ENCODE data around the gene DSCAM.

DSCAM gene

DNA sequence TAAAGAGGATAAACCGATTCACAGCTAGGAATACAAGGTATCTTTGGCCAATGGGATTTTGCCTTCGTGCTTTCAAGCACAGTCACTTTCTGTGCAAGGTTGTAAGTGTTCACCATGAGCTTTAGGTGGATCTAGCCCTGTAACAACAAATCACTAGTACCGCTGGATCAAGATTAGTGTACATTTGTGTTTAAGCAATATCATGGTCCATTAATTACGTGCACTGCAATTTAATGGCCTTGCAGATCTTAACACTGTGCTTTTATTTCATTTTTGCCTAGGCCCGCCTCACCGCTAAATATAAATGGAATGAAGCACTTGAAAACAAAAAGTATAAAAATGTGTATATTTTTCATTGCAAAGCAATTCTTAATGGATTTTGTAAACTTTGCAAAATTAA, 461.1 kb downstream of the DSCAM start:
- no peak for TF ChIP-seq POLR2AphosphoS5 (IDR thresholded peaks at IDR 0.05; ENCODE audit: low read depth)
- TF ChIP-seq, protein P1, sequence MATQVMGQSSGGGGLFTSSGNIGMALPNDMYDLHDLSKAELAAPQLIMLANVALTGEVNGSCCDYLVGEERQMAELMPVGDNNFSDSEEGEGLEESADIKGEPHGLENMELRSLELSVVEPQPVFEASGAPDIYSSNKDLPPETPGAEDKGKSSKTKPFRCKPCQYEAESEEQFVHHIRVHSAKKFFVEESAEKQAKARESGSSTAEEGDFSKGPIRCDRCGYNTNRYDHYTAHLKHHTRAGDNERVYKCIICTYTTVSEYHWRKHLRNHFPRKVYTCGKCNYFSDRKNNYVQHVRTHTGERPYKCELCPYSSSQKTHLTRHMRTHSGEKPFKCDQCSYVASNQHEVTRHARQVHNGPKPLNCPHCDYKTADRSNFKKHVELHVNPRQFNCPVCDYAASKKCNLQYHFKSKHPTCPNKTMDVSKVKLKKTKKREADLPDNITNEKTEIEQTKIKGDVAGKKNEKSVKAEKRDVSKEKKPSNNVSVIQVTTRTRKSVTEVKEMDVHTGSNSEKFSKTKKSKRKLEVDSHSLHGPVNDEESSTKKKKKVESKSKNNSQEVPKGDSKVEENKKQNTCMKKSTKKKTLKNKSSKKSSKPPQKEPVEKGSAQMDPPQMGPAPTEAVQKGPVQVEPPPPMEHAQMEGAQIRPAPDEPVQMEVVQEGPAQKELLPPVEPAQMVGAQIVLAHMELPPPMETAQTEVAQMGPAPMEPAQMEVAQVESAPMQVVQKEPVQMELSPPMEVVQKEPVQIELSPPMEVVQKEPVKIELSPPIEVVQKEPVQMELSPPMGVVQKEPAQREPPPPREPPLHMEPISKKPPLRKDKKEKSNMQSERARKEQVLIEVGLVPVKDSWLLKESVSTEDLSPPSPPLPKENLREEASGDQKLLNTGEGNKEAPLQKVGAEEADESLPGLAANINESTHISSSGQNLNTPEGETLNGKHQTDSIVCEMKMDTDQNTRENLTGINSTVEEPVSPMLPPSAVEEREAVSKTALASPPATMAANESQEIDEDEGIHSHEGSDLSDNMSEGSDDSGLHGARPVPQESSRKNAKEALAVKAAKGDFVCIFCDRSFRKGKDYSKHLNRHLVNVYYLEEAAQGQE (IDR thresholded peaks at IDR 0.05; ENCODE audit: insufficient replicate concordance, low read depth): no peak
- TF ChIP-seq GABPA (IDR thresholded peaks at IDR 0.05; ENCODE audit: low read depth): no peak
- TF ChIP-seq SPI1 (IDR thresholded peaks at IDR 0.05; ENCODE audit: borderline replicate concordance, low read depth): no peak
- TF ChIP-seq, protein P2, sequence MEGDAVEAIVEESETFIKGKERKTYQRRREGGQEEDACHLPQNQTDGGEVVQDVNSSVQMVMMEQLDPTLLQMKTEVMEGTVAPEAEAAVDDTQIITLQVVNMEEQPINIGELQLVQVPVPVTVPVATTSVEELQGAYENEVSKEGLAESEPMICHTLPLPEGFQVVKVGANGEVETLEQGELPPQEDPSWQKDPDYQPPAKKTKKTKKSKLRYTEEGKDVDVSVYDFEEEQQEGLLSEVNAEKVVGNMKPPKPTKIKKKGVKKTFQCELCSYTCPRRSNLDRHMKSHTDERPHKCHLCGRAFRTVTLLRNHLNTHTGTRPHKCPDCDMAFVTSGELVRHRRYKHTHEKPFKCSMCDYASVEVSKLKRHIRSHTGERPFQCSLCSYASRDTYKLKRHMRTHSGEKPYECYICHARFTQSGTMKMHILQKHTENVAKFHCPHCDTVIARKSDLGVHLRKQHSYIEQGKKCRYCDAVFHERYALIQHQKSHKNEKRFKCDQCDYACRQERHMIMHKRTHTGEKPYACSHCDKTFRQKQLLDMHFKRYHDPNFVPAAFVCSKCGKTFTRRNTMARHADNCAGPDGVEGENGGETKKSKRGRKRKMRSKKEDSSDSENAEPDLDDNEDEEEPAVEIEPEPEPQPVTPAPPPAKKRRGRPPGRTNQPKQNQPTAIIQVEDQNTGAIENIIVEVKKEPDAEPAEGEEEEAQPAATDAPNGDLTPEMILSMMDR (IDR thresholded peaks at IDR 0.05; ENCODE audit: insufficient read depth, low read length): no peak
- Histone ChIP-seq H3K27me3 (ENCODE audit: insufficient read depth, poor library complexity, severe bottlenecking) (peaks cover 5% of the 10 kb centered on the region), H3K27ac (replicated peaks) (no peak overlapping the region), H3K4me3 (replicated peaks; ENCODE audit: insufficient read depth, low read length) (no peak overlapping the region)
- DNase-seq (ENCODE audit: low read depth in 1 of 2, low spot score in 1 of 2): no peak

DNA sequence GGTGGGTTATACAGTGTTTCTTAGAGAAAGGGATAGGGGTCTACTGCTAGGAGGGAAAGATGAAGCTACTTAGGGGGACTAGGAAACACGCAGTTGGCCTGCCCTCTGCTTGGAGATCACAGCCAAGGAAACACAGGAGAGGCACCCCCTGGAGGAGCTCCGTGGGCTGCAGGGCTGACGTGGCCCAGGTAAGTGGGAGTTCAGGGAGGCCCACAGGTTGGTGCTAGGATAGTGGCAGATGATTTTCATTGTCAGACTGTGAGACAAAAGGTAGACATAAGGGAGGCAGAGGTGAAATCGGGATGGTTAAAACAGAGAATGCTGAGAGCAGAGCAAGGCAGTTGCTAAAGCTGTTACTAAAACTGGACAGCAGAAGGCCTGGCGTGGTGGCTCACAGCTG, 463.0 kb downstream of the DSCAM start:
- DNase-seq (ENCODE audit: low read depth in 1 of 2, low spot score in 1 of 2): no peak
- no peak overlapping the region for H3K4me3 ChIP-seq (replicated peaks; ENCODE audit: insufficient read depth, low read length)
- H3K27ac ChIP-seq (replicated peaks): no peak overlapping the region
- H3K27me3 ChIP-seq (ENCODE audit: insufficient read depth, poor library complexity, severe bottlenecking): peaks cover 5% of the 10 kb centered on the region
- no peak for TF ChIP-seq GABPA (IDR thresholded peaks at IDR 0.05; ENCODE audit: low read depth)

DNA sequence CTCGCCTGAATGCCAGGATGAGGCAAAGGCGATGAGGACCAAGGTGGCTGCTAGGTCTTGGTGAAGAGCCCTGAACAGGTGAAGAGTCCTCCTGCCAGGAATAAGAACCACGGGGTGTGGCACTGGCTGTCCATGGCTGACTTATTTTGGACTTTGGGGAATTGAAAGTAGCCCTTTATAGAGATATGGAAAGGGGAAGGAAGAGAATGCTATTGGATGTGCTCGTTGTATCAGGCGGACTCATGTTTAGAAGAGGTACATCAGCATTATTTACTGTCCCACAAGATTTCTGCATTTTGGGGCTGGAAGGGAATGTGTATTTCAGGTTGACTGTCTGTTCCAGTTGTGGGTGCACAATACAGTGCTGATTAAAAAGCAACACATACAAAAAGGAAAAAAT, 465.8 kb downstream of the DSCAM start:
- H3K27me3 ChIP-seq (ENCODE audit: insufficient read depth, poor library complexity, severe bottlenecking): no peaks in the 10 kb centered on the region
- no peak overlapping the region for H3K4me3 ChIP-seq (replicated peaks; ENCODE audit: insufficient read depth, low read length)
- no peak for DNase-seq (ENCODE audit: low read depth in 1 of 2, low spot score in 1 of 2)
- TF ChIP-seq SPI1 (IDR thresholded peaks at IDR 0.05; ENCODE audit: borderline replicate concordance, low read depth): no peak
- TF ChIP-seq, protein P2 (IDR thresholded peaks at IDR 0.05; ENCODE audit: insufficient read depth, low read length): no peak
- TF ChIP-seq, protein P1 (IDR thresholded peaks at IDR 0.05; ENCODE audit: insufficient replicate concordance, low read depth): no peak
- no peak for TF ChIP-seq POLR2AphosphoS5 (IDR thresholded peaks at IDR 0.05; ENCODE audit: low read depth)
- TF ChIP-seq GABPA (IDR thresholded peaks at IDR 0.05; ENCODE audit: low read depth): no peak
- H3K27ac ChIP-seq (replicated peaks): no peak overlapping the region

DNA sequence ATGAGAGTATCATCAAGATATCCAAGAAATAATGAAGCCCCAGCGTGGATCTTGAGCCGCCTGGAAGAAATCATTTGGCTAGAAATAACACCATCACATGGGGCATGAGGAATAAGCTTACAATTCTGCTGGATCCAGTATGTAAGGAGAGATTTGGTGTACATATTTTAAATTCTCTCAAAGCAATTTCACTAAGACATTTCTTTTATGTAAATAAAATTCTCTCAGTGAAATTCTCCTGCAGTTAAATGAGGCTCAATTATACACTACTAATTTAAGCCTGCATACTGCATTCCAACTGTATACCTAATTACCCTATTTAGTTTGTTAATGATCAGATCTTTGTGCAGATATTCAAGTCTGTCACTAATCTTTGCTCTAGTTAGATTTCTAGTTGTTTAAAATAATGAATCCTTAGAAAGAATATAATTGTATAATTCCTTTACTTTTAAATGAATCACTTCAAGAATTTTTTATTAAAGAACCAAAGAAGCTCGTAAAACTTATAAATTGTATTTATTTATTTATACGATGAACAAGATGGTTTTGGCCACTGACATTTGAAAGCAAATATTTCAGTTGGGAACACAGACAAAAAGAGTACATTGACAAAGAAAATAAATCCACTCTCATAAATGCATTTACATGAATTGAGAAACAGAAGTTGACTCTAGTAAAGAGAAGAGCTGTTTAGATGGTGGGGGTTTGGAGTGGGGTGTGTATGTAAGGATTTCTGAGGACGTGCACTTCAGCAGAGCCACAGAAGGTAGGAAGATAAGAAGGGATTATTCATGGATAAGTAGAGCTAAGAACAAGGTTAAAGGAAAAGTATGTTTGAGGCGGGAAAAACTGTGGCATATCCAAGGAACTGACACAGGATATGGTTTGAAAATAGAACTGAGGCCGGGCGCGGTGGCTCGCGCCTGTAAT, 466.8 kb downstream of the DSCAM start:
- Histone ChIP-seq H3K4me3 (replicated peaks; ENCODE audit: insufficient read depth, low read length) (no peak overlapping the region), H3K27ac (replicated peaks) (no peak overlapping the region), H3K27me3 (ENCODE audit: insufficient read depth, poor library complexity, severe bottlenecking) (no peaks in the 10 kb centered on the region)
- no peak for TF ChIP-seq GABPA (IDR thresholded peaks at IDR 0.05; ENCODE audit: low read depth)
- TF ChIP-seq, protein P1 (IDR thresholded peaks at IDR 0.05; ENCODE audit: insufficient replicate concordance, low read depth): no peak
- TF ChIP-seq POLR2AphosphoS5 (IDR thresholded peaks at IDR 0.05; ENCODE audit: low read depth): no peak
- TF ChIP-seq SPI1 (IDR thresholded peaks at IDR 0.05; ENCODE audit: borderline replicate concordance, low read depth): no peak
- TF ChIP-seq, protein P2 (IDR thresholded peaks at IDR 0.05; ENCODE audit: insufficient read depth, low read length): no peak
- no peak for DNase-seq (ENCODE audit: low read depth in 1 of 2, low spot score in 1 of 2)
